IPS-NIHi11 (cell line): ENCODE measurements around the gene TRPM5.
A peak's percentile ranks its signal among the peaks of the same experiment; 100 is the strongest.

Experiments used
- DNase-seq: peaks from one replicate; pipeline ENCODE4 v3.0.0; 2012; ENCODE audit warnings: mixed read lengths, low spot score

Gene TRPM5

GRCh38 chr11:2468363-2469235 is 24.3 kb upstream of the TRPM5 start:
- DNase-seq, result no peak

GRCh38 chr11:2467695-2468055 is 23.4 kb upstream of the TRPM5 start:
- DNase-seq, result no peak

GRCh38 chr11:2466869-2467694 is 22.8 kb upstream of the TRPM5 start:
- DNase-seq, result no peak

GRCh38 chr11:2466069-2466801 is 21.9 kb upstream of the TRPM5 start:
- no peak for DNase-seq

GRCh38 chr11:2465202-2466068 is 21.1 kb upstream of the TRPM5 start:
- peak; percentile 21 for DNase-seq

GRCh38 chr11:2464451-2465165 is 20.3 kb upstream of the TRPM5 start:
- DNase-seq, result no peak

GRCh38 chr11:2463766-2464277 is 19.5 kb upstream of the TRPM5 start:
- DNase-seq, result no peak

- no peak for DNase-seq
Observed at GRCh38 chr11:2462986-2463765, 18.9 kb upstream of the TRPM5 start.

GRCh38 chr11:2462543-2462985 is 18.2 kb upstream of the TRPM5 start:
- peak; percentile 4 for DNase-seq

- peak; percentile 3 for DNase-seq
Observed at GRCh38 chr11:2461956-2462542, 17.7 kb upstream of the TRPM5 start.

GRCh38 chr11:2461253-2461955 is 17.1 kb upstream of the TRPM5 start:
- peak; percentile 4 for DNase-seq

GRCh38 chr11:2460540-2461252 is 16.4 kb upstream of the TRPM5 start:
- no peak for DNase-seq

- no peak for DNase-seq
Observed at GRCh38 chr11:2459796-2460531, 15.7 kb upstream of the TRPM5 start.

- no peak for DNase-seq
Observed at GRCh38 chr11:2459016-2459725, 14.9 kb upstream of the TRPM5 start.

GRCh38 chr11:2458321-2458720 is 14.0 kb upstream of the TRPM5 start:
- DNase-seq, result no peak

GRCh38 chr11:2453436-2453835 is 9.1 kb upstream of the TRPM5 start:
- no peak for DNase-seq
